CD4-positive, alpha-beta T cell treated with Interleukin-4 for 1 hour (primary cell): ENCODE data around the gene ITPRIPL2.

ENCODE experiments used
- DNase-seq, 2 donors: peaks; one replicate each; pipeline ENCODE4 v3.0.0-alpha.2; 2020 to 2022

The ITPRIPL2 gene

GRCh38 chr16:19145010-19145409 is 31.2 kb downstream of the ITPRIPL2 start:
- DNase-seq: no peak

DNA sequence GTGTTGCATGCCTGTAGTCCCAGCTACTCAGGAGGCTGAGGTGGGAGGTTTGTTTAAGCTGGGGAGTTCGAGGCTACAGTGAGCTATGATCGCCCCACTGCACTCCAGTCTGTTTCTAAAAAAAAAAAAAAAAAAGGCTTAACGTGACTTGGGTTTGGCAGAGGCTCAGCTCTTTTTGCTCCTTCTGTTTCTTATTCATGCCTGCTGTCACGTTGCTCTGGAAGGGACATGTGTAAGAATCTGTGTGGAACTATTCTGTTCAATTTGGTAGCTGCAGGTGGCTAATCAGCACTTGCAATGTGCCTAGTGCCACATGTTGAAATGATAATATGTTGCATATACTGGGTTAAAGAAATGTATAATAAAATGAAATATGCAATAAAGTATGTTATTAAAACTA is 33.4 kb downstream of the ITPRIPL2 start:
- DNase-seq: no peak

DNA sequence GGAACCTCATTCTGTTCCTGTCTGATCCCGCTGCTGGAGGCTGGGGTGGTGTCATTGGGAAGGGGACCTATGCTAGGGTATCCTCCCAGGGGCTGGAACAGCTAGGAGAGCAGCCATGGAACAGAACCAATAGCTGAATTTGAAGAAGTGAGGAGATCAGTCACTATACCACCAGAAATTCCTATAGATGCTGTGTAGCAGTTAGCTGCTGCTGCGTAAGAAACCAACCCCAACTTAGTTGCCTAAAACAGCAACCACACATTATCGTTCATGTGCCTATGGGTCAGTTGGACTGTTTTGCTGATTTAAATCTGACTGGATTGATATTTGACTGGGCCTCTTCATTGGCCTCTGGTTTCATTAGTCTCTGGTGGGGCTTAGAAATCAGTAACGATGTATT is 33.9 kb downstream of the ITPRIPL2 start:
- no peak for DNase-seq

DNA sequence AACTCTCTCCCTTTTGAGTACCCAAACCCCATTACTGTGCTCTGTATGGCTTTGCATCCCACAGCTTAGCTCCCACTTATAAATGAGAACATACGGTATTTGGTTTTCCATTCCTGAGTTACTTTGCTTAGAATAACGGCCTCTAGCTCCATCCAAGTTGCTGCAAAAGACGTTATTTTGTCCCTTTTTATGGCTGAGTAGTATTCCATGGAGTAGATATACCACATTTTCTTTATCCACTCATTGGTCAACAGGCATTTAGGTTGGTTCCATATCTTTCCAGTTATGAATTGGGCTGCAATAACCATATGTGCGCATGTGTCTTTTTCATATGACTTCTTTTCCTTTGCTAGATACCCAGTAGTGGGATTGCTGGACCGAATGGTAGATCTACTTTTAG is 34.4 kb downstream of the ITPRIPL2 start:
- DNase-seq: no peak

- DNase-seq: no peak
These were observed 37.5 kb downstream of the ITPRIPL2 start for GRCh38 chr16:19151310-19151709.

GRCh38 chr16:19152042-19152441 is 38.3 kb downstream of the ITPRIPL2 start:
- DNase-seq: no peak

- no peak for DNase-seq
These were observed 40.1 kb downstream of the ITPRIPL2 start for GRCh38 chr16:19153876-19154275.

DNA sequence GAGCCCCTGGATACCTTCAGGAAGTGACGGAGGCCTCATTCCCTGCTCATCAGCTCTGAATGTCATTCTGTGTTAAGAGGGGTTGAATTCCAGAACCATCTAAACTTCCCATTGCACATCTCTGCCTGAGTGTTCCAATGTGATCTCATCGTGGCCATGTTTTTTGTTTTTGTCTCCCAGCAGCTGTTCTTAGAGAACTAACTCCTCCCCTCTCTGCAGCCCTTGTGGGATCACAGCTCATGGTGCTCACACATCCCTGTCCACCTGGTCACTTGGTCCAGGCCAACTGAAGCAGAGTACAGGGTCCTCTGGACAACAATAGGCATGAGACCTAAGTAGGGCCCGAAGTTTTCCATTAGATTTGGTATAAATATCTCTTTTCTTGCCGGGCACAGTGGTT is 48.3 kb downstream of the ITPRIPL2 start:
- no peak for DNase-seq

GRCh38 chr16:19163215-19163614 is 49.5 kb downstream of the ITPRIPL2 start:
- no peak for DNase-seq

- DNase-seq: no peak
These were observed 50.5 kb downstream of the ITPRIPL2 start for GRCh38 chr16:19164285-19164684.

GRCh38 chr16:19165101-19165500 is 51.3 kb downstream of the ITPRIPL2 start:
- no peak for DNase-seq

GRCh38 chr16:19166500-19166899 is 52.7 kb downstream of the ITPRIPL2 start:
- DNase-seq: no peak

- DNase-seq: peak in 1 of 2 donors; percentile 59
These were observed 54.1 kb downstream of the ITPRIPL2 start, which contains the start of gene SYT17 for GRCh38 chr16:19167710-19168370. TSS of gene SYT17 (plus strand) at chr16:19168240. CDS start at chr16:19168647, 407 bp downstream.

DNA sequence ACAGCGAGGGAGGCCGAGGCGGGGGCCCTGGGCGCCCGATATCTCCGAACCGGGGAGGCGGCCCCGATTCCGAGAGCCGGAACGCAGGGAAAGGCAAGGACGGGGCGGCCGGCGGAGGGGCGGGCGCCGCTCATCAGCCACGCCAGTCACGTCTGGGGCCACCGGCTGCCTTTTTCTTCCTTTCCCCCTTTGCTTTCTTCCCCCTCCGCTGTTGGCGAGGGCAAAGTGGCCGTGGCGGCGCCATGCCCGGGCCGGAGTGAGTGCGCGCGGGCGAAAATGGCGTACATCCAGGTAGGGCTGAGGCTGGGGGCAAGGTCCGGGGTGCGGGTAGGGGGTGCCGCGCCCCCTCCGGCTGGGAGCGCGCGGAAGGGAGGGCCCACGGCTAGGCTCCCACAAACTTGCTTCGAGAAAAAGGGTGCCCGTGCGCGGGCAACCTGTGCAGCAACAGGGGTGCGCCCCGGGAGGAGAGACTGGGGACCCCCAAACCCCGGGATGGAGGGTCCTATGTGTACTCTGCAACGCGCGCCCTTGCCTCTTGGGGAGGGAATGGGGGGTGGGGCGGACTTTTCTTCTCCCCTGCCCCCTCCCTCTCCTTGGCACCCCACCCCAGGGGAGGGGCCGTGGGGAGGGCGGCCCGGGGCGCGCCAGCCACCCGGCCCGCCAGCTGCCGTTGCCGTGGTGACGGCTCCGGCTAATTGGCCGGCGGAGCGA is 54.8 kb downstream of the ITPRIPL2 start:
- no peak for DNase-seq

- no peak for DNase-seq
These were observed 55.4 kb downstream of the ITPRIPL2 start for GRCh38 chr16:19169082-19169639.

DNA sequence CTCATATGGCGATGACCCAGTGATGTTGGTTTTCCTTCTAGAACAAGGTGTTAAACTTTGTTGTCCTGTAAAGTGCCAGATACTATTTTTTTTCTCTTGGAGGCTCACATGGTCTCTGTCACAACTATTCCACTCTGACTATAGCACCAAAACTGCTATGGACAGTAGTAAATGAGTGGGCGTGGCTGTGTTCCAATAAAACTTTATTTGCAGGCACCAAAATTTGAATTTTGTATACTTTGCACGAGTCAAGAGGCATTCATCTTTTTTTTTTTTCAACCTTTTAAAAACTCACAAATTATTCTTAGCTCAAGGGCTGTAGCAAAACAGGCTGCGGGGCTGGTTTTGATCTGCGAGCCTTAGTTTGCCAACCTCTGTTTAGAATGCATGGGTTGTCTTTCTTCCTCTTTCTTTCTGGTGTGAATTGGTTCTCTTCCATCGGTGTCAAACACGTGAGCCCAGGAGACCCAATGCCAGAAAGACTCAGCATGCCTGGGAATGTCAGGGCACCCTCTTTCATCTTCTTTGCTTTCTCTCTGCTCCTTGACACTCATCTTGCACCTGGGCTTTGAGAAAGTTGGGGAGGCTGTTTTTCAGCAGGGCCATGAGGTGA is 56.4 kb downstream of the ITPRIPL2 start:
- DNase-seq: no peak
